H1 (cell line): Measurements from ENCODE around the gene LAD1. TPM values are rescaled to one million over a fixed set of nuclear protein-coding genes. Genes with fewer than 3 reads are reported as not detected.
A peak's percentile ranks its signal among the peaks of the same experiment; 100 is the strongest.

Experiments used
- ASH2L ChIP-seq: fragments of 200-600, 300-600 bp; sonication (generic); IDR thresholded peaks from one replicate; pipeline ENCODE4 v1.7.1; 2017; ENCODE audit warnings: low read length
- CREB1 ChIP-seq: IDR thresholded peaks from 2 replicates; pipeline ENCODE4 v1.6.1; 2012; ENCODE audit warnings: inconsistent platforms
- CTBP2 ChIP-seq: IDR thresholded peaks from 2 replicates; pipeline ENCODE4 v1.7.0; 2011; ENCODE audit warnings: borderline replicate concordance, mild to moderate bottlenecking, moderate library complexity, mixed read lengths, low read length; ENCODE audit not compliant: insufficient read depth, insufficient read length
- HDAC2 ChIP-seq, 2 experiments: fragments of 300-600 bp in 1 of 2; sonication (generic) in 1 of 2; IDR thresholded peaks; 2 replicates each; pipeline ENCODE4 v1.6.1; 2011 to 2012; ENCODE audit warnings: low read depth in 2 of 2, low read length in 2 of 2, mild to moderate bottlenecking in 2 of 2, moderate library complexity in 2 of 2, borderline replicate concordance in 1 of 2, inconsistent platforms in 1 of 2
- JUND ChIP-seq: IDR thresholded peaks from 2 replicates; pipeline ENCODE4 v1.6.1; 2011; ENCODE audit warnings: mild to moderate bottlenecking, improper control_type of control experiment, low read length
- NANOG ChIP-seq: IDR thresholded peaks from 2 replicates; pipeline ENCODE4 v1.6.1; 2011; ENCODE audit warnings: low read length, low read depth, mild to moderate bottlenecking, inconsistent platforms; ENCODE audit not compliant: insufficient read depth, poor library complexity, severe bottlenecking
- RBBP5 ChIP-seq: IDR thresholded peaks from 2 replicates; pipeline ENCODE4 v1.7.1; 2012; ENCODE audit warnings: low read depth, mild to moderate bottlenecking, inconsistent platforms, low read length, moderate library complexity, borderline replicate concordance
- TCF12 ChIP-seq: IDR thresholded peaks from 2 replicates; pipeline ENCODE4 v1.6.1; 2011; ENCODE audit warnings: low read depth, mild to moderate bottlenecking, low read length
- TEAD4 ChIP-seq: IDR thresholded peaks from 2 replicates; pipeline ENCODE4 v1.6.1; 2012; ENCODE audit warnings: low read depth, low read length, inconsistent platforms, mixed read lengths
- polyA plus RNA-seq, 7 experiments: library from polyadenylated mRNA; depleted of rRNA in 3 of 7; stranded (reverse) in 5 of 7; unstranded in 2 of 7; fragments of >200 nt in 5 of 7; fragments of 200-250 nt in 2 of 7; gene quantifications; 1 replicate in 5 of 7; 2 replicates in 1 of 7; 4 replicates in 1 of 7; pipeline versions ENCODE4 v1.2.1 to v1.2.3, GENCODE V29; 2011 to 2013; ENCODE audit warnings: missing spikeins in 2 of 7, mixed read lengths in 2 of 7
- total RNA-seq: library from RNA; stranded (reverse); fragmentation: NEBNext Ultra II Directional; extraction: Animal tissue kit (Norgen Biotek cat#: 25700); gene quantifications from 2 replicates; pipeline ENCODE4 v1.2.1, GENCODE V29; 2021
- TF ChIP-seq, protein P1 (sequence below): IDR thresholded peaks from 2 replicates; pipeline ENCODE4 v1.6.1; 2011; ENCODE audit warnings: low read depth, mild to moderate bottlenecking, low read length; ENCODE audit not compliant: insufficient read depth

LAD1 gene
- total and polyA plus RNA-seq, 2 of the 8 experiments (the other 6 are each of a cell fraction or from before 2014, with no cell fraction given): 9.3 to 32.8 TPM

DNA sequence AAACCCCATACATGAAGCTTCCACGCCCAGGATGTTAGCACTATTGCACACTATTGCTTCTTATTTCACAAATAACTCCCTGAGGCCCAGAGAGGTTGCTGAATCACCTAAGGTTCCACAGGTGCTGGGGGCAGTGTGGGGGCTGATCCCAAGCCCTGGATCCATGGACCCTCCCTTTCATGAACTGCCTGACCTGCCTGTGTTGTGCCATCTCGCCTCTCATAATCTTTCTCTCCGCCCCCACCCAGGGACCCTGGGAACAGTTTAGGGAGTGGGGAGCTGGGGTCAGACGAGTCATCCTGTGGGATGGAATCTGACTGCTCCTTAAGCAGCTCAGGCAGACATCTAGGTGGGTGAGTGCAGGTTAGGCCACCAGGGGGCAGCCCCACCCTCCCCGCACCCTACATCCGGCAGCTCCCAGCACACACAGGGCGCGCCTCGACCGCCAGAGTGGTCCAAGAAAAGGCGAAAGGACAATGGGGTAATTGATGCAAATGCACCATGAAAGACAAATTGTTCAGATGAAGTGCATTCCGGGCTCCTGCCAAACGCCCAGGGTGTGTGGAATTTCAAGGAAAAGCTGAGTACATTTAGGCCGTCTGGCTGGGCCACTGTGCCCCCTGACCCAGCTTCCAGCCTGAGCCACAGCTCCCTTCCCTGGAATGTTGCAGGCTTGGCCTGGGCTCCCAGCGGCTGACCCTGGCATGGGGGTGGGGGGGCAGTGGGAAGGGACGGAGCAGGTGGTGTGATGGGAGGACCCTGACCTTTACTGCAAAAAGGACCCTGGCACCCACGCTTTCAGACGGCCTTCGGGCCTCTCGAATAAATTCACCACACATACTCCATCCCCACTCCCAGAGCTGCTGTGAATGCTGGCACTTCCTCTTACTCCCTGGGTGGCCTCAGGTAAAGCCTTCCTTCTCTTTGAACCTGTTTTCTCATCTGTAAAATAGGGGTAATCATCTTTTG, 49.1 kb upstream of the LAD1 start (continued):
- TF ChIP-seq TEAD4 (peak; percentile 91), ASH2L (peak; percentile 53), CREB1 (peak; percentile 48), CTBP2 (peak; percentile 58), HDAC2 (IDR thresholded peaks at IDR 0.05; ENCODE audit: borderline replicate concordance in 1 of 2, low read depth in 2 of 2, low read length in 2 of 2) (peak in 1 of 2 experiments; percentile 57; a peak in 1 of 4 replicates), TCF12 (no peak), JUND (no peak), RBBP5 (0 out of 2 replicates have a peak, but pooled peaks have one; percentile 41), NANOG (no peak)
- TF ChIP-seq, protein P1, sequence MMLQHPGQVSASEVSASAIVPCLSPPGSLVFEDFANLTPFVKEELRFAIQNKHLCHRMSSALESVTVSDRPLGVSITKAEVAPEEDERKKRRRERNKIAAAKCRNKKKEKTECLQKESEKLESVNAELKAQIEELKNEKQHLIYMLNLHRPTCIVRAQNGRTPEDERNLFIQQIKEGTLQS: no peak
- TF ChIP-seq, all 59 proteins: peak for 10
